Liver (tissue), 9 donors: ENCODE results near the gene NOTO. TPM values are rescaled to one million over a fixed set of nuclear protein-coding genes. Genes with fewer than 3 reads are reported as not detected.

Experiments used
- DNase-seq: peaks from one replicate; pipeline ENCODE4 v3.0.0-alpha.2; 2017; ENCODE audit warnings: low spot score
- H3K27ac ChIP-seq, 2 donors: one replicate each; pipeline ENCODE4 v1.7.0; 2013; ENCODE audit warnings: inconsistent platforms in 2 of 2, low read length in 2 of 2, control low read depth in 1 of 2, low read depth in 1 of 2, mild to moderate bottlenecking in 1 of 2
- H3K27me3 ChIP-seq, 4 donors: one replicate each; pipeline versions ENCODE4 v1.6.1 to v1.7.0; 2013; ENCODE audit warnings: low read length in 3 of 4, inconsistent platforms in 1 of 4, mild to moderate bottlenecking in 1 of 4, moderate library complexity in 1 of 4; ENCODE audit not compliant: control insufficient read depth in 4 of 4, insufficient read depth in 4 of 4
- H3K36me3 ChIP-seq, 4 donors: one replicate each; pipeline versions ENCODE4 v1.6.1 to v1.7.0; 2013; ENCODE audit warnings: low read length in 3 of 4, mild to moderate bottlenecking in 3 of 4, low read depth in 1 of 4, moderate library complexity in 1 of 4; ENCODE audit not compliant: control insufficient read depth in 4 of 4, insufficient read depth in 3 of 4
- H3K4me1 ChIP-seq, 4 donors: one replicate each; pipeline versions ENCODE4 v1.6.1 to v1.7.0; 2013; ENCODE audit warnings: low read length in 3 of 4, mild to moderate bottlenecking in 3 of 4, moderate library complexity in 1 of 4; ENCODE audit not compliant: control insufficient read depth in 4 of 4, insufficient read depth in 4 of 4
- H3K4me3 ChIP-seq, 3 donors: one replicate each; pipeline versions ENCODE4 v1.6.1 to v1.7.0; 2013; ENCODE audit warnings: low read length in 3 of 3, control low read depth in 1 of 3, low read depth in 1 of 3, mild to moderate bottlenecking in 1 of 3
- H3K9ac ChIP-seq, 2 donors: one replicate each; pipeline ENCODE4 v1.7.0; 2013; ENCODE audit warnings: low read length in 2 of 2, mild to moderate bottlenecking in 2 of 2, moderate library complexity in 2 of 2, control low read depth in 1 of 2, low read depth in 1 of 2
- H3K9me3 ChIP-seq, 4 donors: one replicate each; pipeline versions ENCODE4 v1.6.1 to v1.7.0; 2013; ENCODE audit warnings: low read length in 3 of 4; ENCODE audit not compliant: control insufficient read depth in 4 of 4
- CTCF ChIP-seq: fragments of 150-350 bp; IDR thresholded peaks from 2 replicates; pipeline ENCODE4 v1.5.1; 2017; ENCODE audit warnings: improper control_type of control experiment, low read depth, low read length; ENCODE audit not compliant: missing input control
- EGR1 ChIP-seq, 2 donors: IDR thresholded peaks; 2 replicates each; pipeline ENCODE4 v1.6.1; 2016 to 2018; ENCODE audit warnings: antibody characterized with exemption in 2 of 2, low read depth in 2 of 2
- FOXA1 ChIP-seq: IDR thresholded peaks from 2 replicates; pipeline ENCODE4 v1.6.1; 2016; ENCODE audit warnings: antibody characterized with exemption
- FOXA2 ChIP-seq: IDR thresholded peaks from 2 replicates; pipeline ENCODE4 v1.6.1; 2016; ENCODE audit warnings: antibody characterized with exemption
- HNF4A ChIP-seq, 2 donors: conservative IDR thresholded peaks; 2 replicates each; pipeline ENCODE4 v1.6.1; 2016; ENCODE audit warnings: antibody characterized with exemption in 2 of 2, mild to moderate bottlenecking in 2 of 2
- HNF4G ChIP-seq: IDR thresholded peaks from 2 replicates; pipeline ENCODE4 v1.6.1; 2016; ENCODE audit warnings: antibody characterized with exemption
- MAX ChIP-seq: IDR thresholded peaks from 2 replicates; pipeline ENCODE4 v1.6.1; 2016; ENCODE audit warnings: antibody characterized with exemption
- NR2F2 ChIP-seq: IDR thresholded peaks from 2 replicates; pipeline ENCODE4 v1.6.1; 2016; ENCODE audit warnings: antibody characterized with exemption
- RAD21 ChIP-seq, 2 donors: IDR thresholded peaks; 2 replicates each; pipeline ENCODE4 v1.6.1; 2016; ENCODE audit warnings: antibody characterized with exemption in 2 of 2, mild to moderate bottlenecking in 2 of 2
- REST ChIP-seq: IDR thresholded peaks from 2 replicates; pipeline ENCODE4 v1.6.1; 2016; ENCODE audit warnings: antibody characterized with exemption, mild to moderate bottlenecking
- RXRA ChIP-seq, 2 donors: IDR thresholded peaks; 2 replicates each; pipeline ENCODE4 v1.6.1; 2017 to 2018; ENCODE audit warnings: antibody characterized with exemption in 2 of 2, mild to moderate bottlenecking in 1 of 2
- SP1 ChIP-seq: IDR thresholded peaks from 2 replicates; pipeline ENCODE4 v1.6.1; 2018; ENCODE audit warnings: antibody characterized with exemption, mild to moderate bottlenecking
- TAF1 ChIP-seq: conservative IDR thresholded peaks from 2 replicates; pipeline ENCODE4 v1.6.1; 2016; ENCODE audit warnings: antibody characterized with exemption, mild to moderate bottlenecking
- YY1 ChIP-seq: IDR thresholded peaks from 2 replicates; pipeline ENCODE4 v1.6.1; 2016; ENCODE audit warnings: antibody characterized with exemption, mild to moderate bottlenecking
- ZBTB33 ChIP-seq: IDR thresholded peaks from 2 replicates; pipeline ENCODE4 v1.6.1; 2016; ENCODE audit warnings: antibody characterized with exemption
- WGBS: extraction: QIAGEN DNeasy Blood & Tissue Kit; methylation state at CpG from one replicate; pipeline ENCODE4 v1.1.7; 2013; 5-methylcytosine and 5-hydroxymethylcytosine counted together
- polyA plus RNA-seq, 2 donors: library from polyadenylated mRNA; stranded (reverse) in 1 of 2; unstranded in 1 of 2; fragments of 200-250 nt in 1 of 2; fragments of >200 nt in 1 of 2; fragmentation: Nextera tagmentation in 1 of 2; extraction: Ambion mirVana in 1 of 2; gene quantifications; one replicate each; pipeline versions ENCODE4 v1.2.1 to v1.2.3, GENCODE V29; 2013 to 2015
- total RNA-seq, 2 donors: library from RNA; depleted of rRNA; stranded (reverse); fragments of >200 nt; gene quantifications; one replicate each; pipeline ENCODE4 v1.2.3, GENCODE V29; 2014
- TF ChIP-seq, protein P1 (sequence below): IDR thresholded peaks from 2 replicates; pipeline ENCODE4 v1.6.1; 2016; ENCODE audit warnings: antibody characterized with exemption
- donor health status: healthy.
- donor health status: healthy.
- donor health status: healthy.
- donor health status: healthy.
- donor health status: healthy.

Gene NOTO
- total and polyA plus RNA-seq, 4 donors, result not detected

DNA sequence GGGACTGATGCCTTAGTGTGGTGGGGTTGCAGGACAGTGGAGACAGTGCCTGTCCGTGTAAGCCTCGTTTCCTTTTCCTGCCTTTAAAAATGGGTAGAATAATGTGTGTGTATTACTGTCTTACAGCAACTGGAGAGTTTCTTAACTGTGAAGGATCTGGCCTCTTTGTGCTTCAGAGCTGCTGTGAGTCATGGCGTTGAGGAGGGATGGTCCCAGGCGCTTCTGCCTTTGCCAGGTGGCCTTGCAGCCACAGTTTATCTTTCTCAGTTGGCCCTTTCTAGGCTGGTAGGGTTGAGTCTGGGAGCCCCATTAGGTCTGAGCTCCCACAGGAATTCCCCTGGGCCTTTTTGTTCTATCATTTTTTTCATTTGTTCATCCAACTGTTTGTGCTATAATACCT lies 21.4 kb downstream of the NOTO start (continued):
- TF ChIP-seq CTCF, result no peak

- peaks cover 7 to 65% (median 28%) of the 10 kb centered on the region in 4 donors for H3K36me3 ChIP-seq
- no peak for DNase-seq
- TF ChIP-seq NR2F2, result no peak
- no peak for TF ChIP-seq TAF1
- TF ChIP-seq ZBTB33, result no peak
These were observed 23.4 kb downstream of the NOTO start for GRCh38 chr2:73225513-73226360.

GRCh38 chr2:73227086-73227485 lies 24.7 kb downstream of the NOTO start:
- Histone ChIP-seq H3K4me3 (no peak overlapping the region), H3K27ac (no peak overlapping the region), H3K4me1 (peaks cover 0 to 2% (median 0%) of the 10 kb centered on the region in 4 donors), H3K9me3 (no peaks in the 10 kb centered on the region), H3K36me3 (peaks cover 7 to 54% (median 26%) of the 10 kb centered on the region in 4 donors), H3K27me3 (no peaks in the 10 kb centered on the region), H3K9ac (no peak overlapping the region)
- 93% methylated on average over 3 of the region's 3 CpGs for WGBS
- no peak for DNase-seq
- TF ChIP-seq, protein P1, sequence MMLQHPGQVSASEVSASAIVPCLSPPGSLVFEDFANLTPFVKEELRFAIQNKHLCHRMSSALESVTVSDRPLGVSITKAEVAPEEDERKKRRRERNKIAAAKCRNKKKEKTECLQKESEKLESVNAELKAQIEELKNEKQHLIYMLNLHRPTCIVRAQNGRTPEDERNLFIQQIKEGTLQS, result no peak
- TF ChIP-seq FOXA2 (no peak), REST (no peak), TAF1 (no peak), RXRA (IDR thresholded peaks at IDR 0.05) (no peak), HNF4G (no peak), SP1 (no peak), MAX (no peak), RAD21 (IDR thresholded peaks at IDR 0.05) (no peak), CTCF (no peak), YY1 (no peak), EGR1 (IDR thresholded peaks at IDR 0.05; ENCODE audit: low read depth in 2 of 2) (no peak), NR2F2 (no peak), FOXA1 (no peak), HNF4A (conservative IDR thresholded peaks at IDR 0.05) (no peak)

More at GRCh38 chr2:73225513-73226360, 23.4 kb downstream of the NOTO start:
- H3K4me1 ChIP-seq, result peaks cover 0 to 2% (median 0%) of the 10 kb centered on the region in 4 donors
- no peak overlapping the region for H3K27ac ChIP-seq
- no peak overlapping the region for H3K4me3 ChIP-seq
- whole genome bisulfite sequencing, result 78% methylated on average over 9 of the region's 9 CpGs
- no peak overlapping the region for H3K9ac ChIP-seq
- H3K9me3 ChIP-seq, result no peaks in the 10 kb centered on the region
- H3K27me3 ChIP-seq, result no peaks in the 10 kb centered on the region
